Measurements from ENCODE around the gene CTBP2. TPM values are rescaled to one million over a fixed set of nuclear protein-coding genes. Genes with fewer than 3 reads are reported as not detected.

Gene CTBP2
- total and polyA plus RNA-seq, 2 of the 13 experiments (the other 11 are each of a cell fraction or from before 2014, with no cell fraction given) = 0.08 TPM; not detected in 1

DNA sequence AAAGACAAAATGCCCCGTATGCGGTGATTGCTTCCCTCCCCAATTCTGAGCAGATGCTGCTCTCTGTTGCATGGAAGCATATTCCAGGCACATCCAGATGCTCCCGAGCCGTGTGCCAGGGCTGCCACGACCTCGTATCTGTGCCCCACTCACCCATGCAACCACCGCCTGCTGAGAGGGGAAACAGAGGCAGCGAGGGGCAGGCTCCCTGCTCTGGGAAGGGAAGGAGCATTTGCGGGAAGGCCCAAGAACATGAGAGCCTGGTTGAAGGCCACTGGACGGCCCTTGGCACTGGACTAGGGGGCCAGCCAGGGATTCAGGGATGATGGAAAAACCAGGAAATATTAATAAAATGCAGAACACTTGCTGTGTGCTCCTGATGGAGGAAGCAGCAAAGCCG lies 89.4 kb downstream of the CTBP2 start:
- Histone ChIP-seq H3K27ac (ENCODE audit: extremely low read length, insufficient read depth, low read length) (no peak overlapping the region), H3K36me3 (replicated peaks in 1 of 2; ENCODE audit: control insufficient read depth in 1 of 2, insufficient read depth in 2 of 2, low read length in 2 of 2) (no peaks in the 10 kb centered on the region), H3K4me2 (ENCODE audit: low read depth, low read length) (no peak overlapping the region), H3K9ac (ENCODE audit: insufficient read depth, low read depth, low read length) (no peak overlapping the region), H2AFZ (ENCODE audit: low read length) (no peak overlapping the region), H3K9me3 (ENCODE audit: low read length) (no peaks in the 10 kb centered on the region), H3K79me2 (ENCODE audit: insufficient read depth, low read length) (no peaks in the 10 kb centered on the region), H3K4me1 (ENCODE audit: insufficient read depth, low read length) (no peaks in the 10 kb centered on the region), H3K27me3 (ENCODE audit: control insufficient read depth in 1 of 2, insufficient read depth in 2 of 2, low read length in 2 of 2) (peaks cover 5 to 38% of the 10 kb centered on the region in 2 experiments; a peak in 4 of 5 replicates), H3K4me3 (replicated peaks in 1 of 3; ENCODE audit: insufficient read depth in 1 of 3, low read depth in 2 of 3, low read length in 3 of 3) (no peak overlapping the region), H4K20me1 (ENCODE audit: insufficient read depth, low read length) (no peaks in the 10 kb centered on the region)
- ATAC-seq (no peak), FAIRE-seq (no peak), DNase-seq (ENCODE audit: low spot score) (no peak)
- in situ Hi-C loops (cut with HindIII; ENCODE audit: extremely low pct_ligation_motif_present, low pct_unique_long_range_greater_than_20kb) (no loop called here), intact Hi-C loops (cut with micrococcal nuclease; ENCODE audit: unreplicated experiment) (no loop called here)
- WGBS (ENCODE audit: low lambda C conversion rate) = 47% methylated on average over 9 of the region's 11 CpGs
- TF ChIP-seq, protein P1, sequence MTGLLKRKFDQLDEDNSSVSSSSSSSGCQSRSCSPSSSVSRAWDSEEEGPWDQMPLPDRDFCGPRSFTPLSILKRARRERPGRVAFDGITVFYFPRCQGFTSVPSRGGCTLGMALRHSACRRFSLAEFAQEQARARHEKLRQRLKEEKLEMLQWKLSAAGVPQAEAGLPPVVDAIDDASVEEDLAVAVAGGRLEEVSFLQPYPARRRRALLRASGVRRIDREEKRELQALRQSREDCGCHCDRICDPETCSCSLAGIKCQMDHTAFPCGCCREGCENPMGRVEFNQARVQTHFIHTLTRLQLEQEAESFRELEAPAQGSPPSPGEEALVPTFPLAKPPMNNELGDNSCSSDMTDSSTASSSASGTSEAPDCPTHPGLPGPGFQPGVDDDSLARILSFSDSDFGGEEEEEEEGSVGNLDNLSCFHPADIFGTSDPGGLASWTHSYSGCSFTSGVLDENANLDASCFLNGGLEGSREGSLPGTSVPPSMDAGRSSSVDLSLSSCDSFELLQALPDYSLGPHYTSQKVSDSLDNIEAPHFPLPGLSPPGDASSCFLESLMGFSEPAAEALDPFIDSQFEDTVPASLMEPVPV (CRISPR knock-in tag; IDR thresholded peaks at IDR 0.05) = no peak
- no peak for TF ChIP-seq KDM3A (CRISPR knock-in tag; IDR thresholded peaks at IDR 0.05; ENCODE audit: low read depth)
- no peak for TF ChIP-seq ZNF780A (CRISPR knock-in tag; IDR thresholded peaks at IDR 0.05)
- no peak for TF ChIP-seq ZNF674 (CRISPR knock-in tag; IDR thresholded peaks at IDR 0.05; ENCODE audit: low read depth)
- no peak for TF ChIP-seq ZSCAN30 (CRISPR knock-in tag; IDR thresholded peaks at IDR 0.05)
- TF ChIP-seq ATM (IDR thresholded peaks at IDR 0.05; ENCODE audit: borderline replicate concordance) = no peak
- no peak for TF ChIP-seq FOXM1 (CRISPR knock-in tag; IDR thresholded peaks at IDR 0.05)
- TF ChIP-seq MYC (CRISPR knock-in tag; IDR thresholded peaks at IDR 0.05; ENCODE audit: borderline replicate concordance) = no peak
- TF ChIP-seq ZNF296 (CRISPR knock-in tag; conservative IDR thresholded peaks at IDR 0.05) = no peak
- TF ChIP-seq ZNF792 (CRISPR knock-in tag; IDR thresholded peaks at IDR 0.05) = no peak
- TF ChIP-seq ZNF251 (CRISPR knock-in tag; IDR thresholded peaks at IDR 0.05) = no peak
- no peak for TF ChIP-seq SIX4 (CRISPR knock-in tag; IDR thresholded peaks at IDR 0.05)
- TF ChIP-seq MXD4 (CRISPR knock-in tag; IDR thresholded peaks at IDR 0.05) = no peak
- POLR2A ChIA-PET = no interaction called here
- CTCF ChIA-PET (ENCODE audit: low intra/inter-chr PET ratio, low total read pairs) = no interaction called here
- BruUV-seq (replicated peaks) = no TSS peak

Measured in HepG2 (cell line).